Natural killer cell (primary cell): Measurements from ENCODE around the gene NDEL1. TPM values are rescaled to one million over a fixed set of nuclear protein-coding genes. Genes with fewer than 3 reads are reported as not detected.

Experiments
- ATAC-seq, 3 donors: fragments of 150-1000 bp in 2 of 3; fragments of 200-7000 bp in 1 of 3; cut with Tn5 transposase; 1 replicate in 1 of 3; 2 replicates in 2 of 3; pipeline ENCODE4 v1.10.0; 2021; ENCODE audit warnings: mild to moderate bottlenecking in 2 of 3, moderate library complexity in 2 of 3
- DNase-seq, 2 donors: peaks; one replicate each; pipeline versions ENCODE4 v3.0.0 to v3.0.0-alpha.2; 2013 to 2021; ENCODE audit warnings: mixed read lengths in 1 of 2
- H3K27ac ChIP-seq: one replicate; pipeline ENCODE4 v1.5.1; 2013; ENCODE audit warnings: mild to moderate bottlenecking, low read length
- H3K27me3 ChIP-seq: one replicate; pipeline ENCODE4 v1.6.1; 2013; ENCODE audit warnings: low read length; ENCODE audit not compliant: control insufficient read depth, insufficient read depth
- H3K36me3 ChIP-seq: one replicate; pipeline ENCODE4 v1.6.1; 2013; ENCODE audit warnings: low read length; ENCODE audit not compliant: control insufficient read depth, insufficient read depth
- H3K4me1 ChIP-seq: one replicate; pipeline ENCODE4 v1.6.1; 2013; ENCODE audit warnings: low read length; ENCODE audit not compliant: control insufficient read depth, insufficient read depth
- H3K4me3 ChIP-seq: one replicate; pipeline ENCODE4 v1.5.1; 2013; ENCODE audit warnings: low read length
- H3K9me3 ChIP-seq: one replicate; pipeline ENCODE4 v1.6.1; 2013; ENCODE audit warnings: low read length; ENCODE audit not compliant: control insufficient read depth, insufficient read depth
- H3K27ac Mint-ChIP-seq, 2 donors: one replicate each; pipeline ENCODE4 v1.8.0; 2022; ENCODE audit warnings: mild to moderate bottlenecking in 2 of 2, mixed read lengths in 2 of 2, moderate library complexity in 1 of 2
- H3K27me3 Mint-ChIP-seq, 2 donors: one replicate each; pipeline ENCODE4 v1.8.0; 2022; ENCODE audit warnings: low read depth in 2 of 2, mixed read lengths in 2 of 2
- H3K36me3 Mint-ChIP-seq: one replicate; pipeline ENCODE4 v1.8.0; 2022; ENCODE audit warnings: mixed read lengths
- H3K4me1 Mint-ChIP-seq, 2 donors: one replicate each; pipeline ENCODE4 v1.8.0; 2022; ENCODE audit warnings: mixed read lengths in 2 of 2
- H3K4me3 Mint-ChIP-seq: one replicate; pipeline ENCODE4 v1.8.0; 2022; ENCODE audit warnings: mild to moderate bottlenecking, moderate library complexity, mixed read lengths
- H3K9me3 Mint-ChIP-seq, 2 donors: one replicate each; pipeline ENCODE4 v1.8.0; 2022; ENCODE audit warnings: mixed read lengths in 2 of 2
- WGBS: methylation state at CpG from one replicate; pipeline ENCODE4 v1.1.7; 2013; ENCODE audit warnings: missing lambda C conversion rate; ENCODE audit not compliant: insufficient coverage; 5-methylcytosine and 5-hydroxymethylcytosine counted together
- intact Hi-C: fragments of 100-400 bp; cut with micrococcal nuclease; formaldehyde crosslinking; loops from one replicate; pipeline ENCODE4 v1.14.2; 2022
- total RNA-seq, 4 donors: library from RNA; stranded (reverse); fragments of 120-200 nt in 1 of 4; gene quantifications; one replicate each; pipeline versions ENCODE4 v1.2.3 to v1.2.4, GENCODE V29; 2013 to 2022
- TF ChIP-seq, protein P1 (sequence below): fragments of 200-600 bp; IDR thresholded peaks from one replicate; pipeline ENCODE4 v1.8.0; 2022; ENCODE audit warnings: antibody characterized with exemption

Gene NDEL1
- total RNA-seq, 3 donors from 2014 or later (not counting 1 experiment from before 2014, with no cell fraction given): 174 to 219 (median 193) TPM

DNA sequence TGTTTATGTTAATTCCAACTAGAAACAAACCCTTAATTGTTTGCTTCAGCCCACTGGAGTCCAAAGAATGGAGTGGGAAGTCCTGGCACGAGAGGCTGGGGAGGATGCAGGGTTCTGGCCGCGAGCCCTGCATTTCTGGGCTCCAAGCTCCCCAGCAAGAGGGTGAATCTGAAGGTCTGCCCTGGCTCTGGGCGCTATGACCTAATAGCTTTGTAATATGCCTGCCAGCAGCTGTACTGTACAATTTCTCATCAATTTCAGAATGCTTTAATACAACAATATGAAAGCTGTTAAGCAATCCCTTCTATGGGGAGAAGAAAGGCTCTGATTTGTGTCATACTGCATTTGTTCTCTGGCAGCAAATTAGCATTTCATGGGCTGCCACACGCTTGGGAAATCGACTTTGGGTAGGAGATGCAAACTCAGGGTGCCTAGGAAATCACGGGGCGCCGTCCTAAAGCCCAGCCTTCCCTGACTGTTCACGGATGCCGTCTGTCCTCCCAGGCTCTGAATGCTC, 43.8 kb downstream of the NDEL1 start:
- no peak for DNase-seq
- no peak for ATAC-seq
- Mint-ChIP-seq H3K9me3 (no peaks in the 10 kb centered on the region), H3K4me3 (no peak overlapping the region), H3K36me3 (peaks cover 14% of the 10 kb centered on the region), H3K27me3 (no peaks in the 10 kb centered on the region), H3K27ac (no peak overlapping the region), H3K4me1 (peaks cover 0 to 4% of the 10 kb centered on the region in 2 donors)
- WGBS: 88% methylated on average over 11 of the region's 11 CpGs
- TF ChIP-seq, protein P1, sequence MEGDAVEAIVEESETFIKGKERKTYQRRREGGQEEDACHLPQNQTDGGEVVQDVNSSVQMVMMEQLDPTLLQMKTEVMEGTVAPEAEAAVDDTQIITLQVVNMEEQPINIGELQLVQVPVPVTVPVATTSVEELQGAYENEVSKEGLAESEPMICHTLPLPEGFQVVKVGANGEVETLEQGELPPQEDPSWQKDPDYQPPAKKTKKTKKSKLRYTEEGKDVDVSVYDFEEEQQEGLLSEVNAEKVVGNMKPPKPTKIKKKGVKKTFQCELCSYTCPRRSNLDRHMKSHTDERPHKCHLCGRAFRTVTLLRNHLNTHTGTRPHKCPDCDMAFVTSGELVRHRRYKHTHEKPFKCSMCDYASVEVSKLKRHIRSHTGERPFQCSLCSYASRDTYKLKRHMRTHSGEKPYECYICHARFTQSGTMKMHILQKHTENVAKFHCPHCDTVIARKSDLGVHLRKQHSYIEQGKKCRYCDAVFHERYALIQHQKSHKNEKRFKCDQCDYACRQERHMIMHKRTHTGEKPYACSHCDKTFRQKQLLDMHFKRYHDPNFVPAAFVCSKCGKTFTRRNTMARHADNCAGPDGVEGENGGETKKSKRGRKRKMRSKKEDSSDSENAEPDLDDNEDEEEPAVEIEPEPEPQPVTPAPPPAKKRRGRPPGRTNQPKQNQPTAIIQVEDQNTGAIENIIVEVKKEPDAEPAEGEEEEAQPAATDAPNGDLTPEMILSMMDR: no peak
- no peaks in the 10 kb centered on the region for H3K4me1 ChIP-seq
- H3K9me3 ChIP-seq: no peaks in the 10 kb centered on the region
- peaks cover 28% of the 10 kb centered on the region for H3K36me3 ChIP-seq
- H3K27ac ChIP-seq: no peak overlapping the region
- H3K4me3 ChIP-seq: no peak overlapping the region
- intact Hi-C loops: no loop called here
- H3K27me3 ChIP-seq: no peaks in the 10 kb centered on the region

DNA sequence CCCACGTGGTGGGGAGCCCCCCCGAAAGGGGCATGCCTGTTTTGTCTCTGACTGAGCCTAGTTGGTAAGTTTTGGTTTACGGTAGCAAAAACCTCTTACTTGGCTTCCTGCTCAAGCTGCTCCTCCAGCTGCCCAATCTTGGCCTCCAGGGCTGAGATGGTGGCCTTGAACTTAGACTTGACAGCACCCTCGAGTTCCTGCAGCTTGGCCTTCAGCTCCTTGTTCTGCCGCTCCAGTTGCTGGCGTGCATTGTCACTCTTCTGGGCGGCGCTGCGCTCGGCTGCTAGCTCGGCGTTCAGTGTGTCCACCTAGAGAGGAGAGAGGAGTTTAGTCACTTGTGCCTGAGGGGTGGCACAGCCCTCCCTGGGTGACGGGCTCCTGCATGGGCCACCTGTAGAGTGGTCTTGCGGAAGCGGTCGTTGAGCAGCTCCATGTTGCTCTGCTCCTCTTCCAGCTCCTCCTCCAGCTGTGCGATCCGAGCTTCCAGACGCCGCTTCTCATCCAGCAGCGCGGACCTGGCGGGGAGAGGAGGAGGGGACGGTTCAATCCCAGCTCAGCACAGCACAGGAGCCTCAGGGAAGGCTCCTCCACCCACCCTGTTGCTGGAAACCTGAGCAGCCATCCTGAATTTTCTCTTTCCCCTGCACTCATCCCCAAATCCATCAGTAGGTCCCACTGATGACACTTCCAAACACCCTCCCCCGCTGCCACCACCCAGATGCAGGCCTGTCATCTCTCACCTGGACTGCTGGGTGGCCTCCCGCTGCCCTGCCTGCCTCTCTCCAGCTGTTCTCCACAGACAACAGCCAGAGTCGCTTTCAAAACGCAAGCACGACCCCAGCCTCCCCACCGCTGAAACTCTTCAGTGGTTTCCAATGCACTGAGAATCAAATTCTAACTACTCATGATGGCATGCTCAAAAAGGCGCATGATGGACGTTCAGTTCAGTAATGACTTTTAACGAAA, 44.6 kb downstream of the NDEL1 start:
- ATAC-seq (no peak), DNase-seq (no peak)
- Histone ChIP-seq H3K4me1 (no peaks in the 10 kb centered on the region), H3K27me3 (no peaks in the 10 kb centered on the region), H3K9me3 (no peaks in the 10 kb centered on the region), H3K36me3 (peaks cover 20% of the 10 kb centered on the region), H3K27ac (no peak overlapping the region), H3K4me3 (no peak overlapping the region)
- Mint-ChIP-seq H3K27me3 (no peaks in the 10 kb centered on the region), H3K9me3 (no peaks in the 10 kb centered on the region), H3K4me1 (peaks cover 0 to 4% of the 10 kb centered on the region in 2 donors), H3K4me3 (no peak overlapping the region), H3K27ac (no peak overlapping the region), H3K36me3 (peaks cover 18% of the 10 kb centered on the region)
- TF ChIP-seq, protein P1: no peak
- 96% methylated on average over 32 of the region's 33 CpGs for WGBS
- intact Hi-C loops: no loop called here

DNA sequence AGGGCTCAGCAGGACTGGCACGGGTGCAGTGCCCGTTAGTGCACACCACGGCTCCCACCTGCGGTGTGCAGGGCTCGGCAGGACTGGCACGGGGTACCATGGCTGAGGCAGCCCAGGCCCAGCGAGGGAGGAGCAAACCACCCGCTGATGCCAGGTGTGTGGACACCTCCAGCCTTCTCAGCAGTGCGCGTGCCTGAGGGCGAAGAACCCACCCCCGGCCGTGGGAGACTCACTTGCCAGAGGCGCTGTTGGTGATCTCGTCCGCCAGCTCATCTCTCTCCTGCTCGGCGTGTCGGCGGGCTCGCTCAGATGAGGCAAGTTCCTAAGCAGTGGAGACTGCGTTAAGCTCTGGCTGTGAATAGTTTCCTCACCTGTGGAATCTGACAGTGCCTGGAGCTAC, 45.4 kb downstream of the NDEL1 start:
- ATAC-seq: no peak
- no peaks in the 10 kb centered on the region for H3K9me3 Mint-ChIP-seq
- Histone ChIP-seq H3K27ac (no peak overlapping the region), H3K27me3 (no peaks in the 10 kb centered on the region), H3K36me3 (peaks cover 14% of the 10 kb centered on the region), H3K4me1 (no peaks in the 10 kb centered on the region), H3K4me3 (no peak overlapping the region), H3K9me3 (no peaks in the 10 kb centered on the region)
- TF ChIP-seq, protein P1: no peak
- WGBS: 96% methylated on average over 21 of the region's 22 CpGs
- intact Hi-C loops: no loop called here
- H3K36me3 Mint-ChIP-seq: peaks cover 18% of the 10 kb centered on the region
- H3K4me1 Mint-ChIP-seq: peaks cover 0 to 4% of the 10 kb centered on the region in 2 donors
- H3K27ac Mint-ChIP-seq: no peak overlapping the region
- DNase-seq: no peak
- H3K4me3 Mint-ChIP-seq: no peak overlapping the region
- no peaks in the 10 kb centered on the region for H3K27me3 Mint-ChIP-seq
